Suppressor macrophage treated with lipopolysaccharide for 1 hour (primary cell): ENCODE measurements around the gene MMGT1.
A peak's percentile ranks its signal among the peaks of the same experiment; 100 is the strongest.

Experiments
- DNase-seq, 3 donors: peaks; one replicate each; pipeline ENCODE4 v3.0.0-alpha.2; 2020 to 2022

MMGT1 gene

GRCh38 chrX:135973548-135974278, at the start of gene MMGT1:
Gene MMGT1, minus strand, starts transcription at chrX:135973988. Its CDS starts 313 bp downstream, at chrX:135973675.
- peak; percentile 83 to 92 (median 84) for DNase-seq

- peak in 1 of 3 donors; percentile 3 for DNase-seq
Observed at GRCh38 chrX:136021903-136022302, 48.1 kb upstream of the MMGT1 start.

- DNase-seq: no peak
Observed at GRCh38 chrX:136021160-136021559, 47.4 kb upstream of the MMGT1 start.

- DNase-seq: no peak
Observed at GRCh38 chrX:136019226-136019625, 45.4 kb upstream of the MMGT1 start.

GRCh38 chrX:136016881-136017280, 43.1 kb upstream of the MMGT1 start:
- DNase-seq: no peak

- no peak for DNase-seq
Observed at GRCh38 chrX:136015016-136015415, 41.2 kb upstream of the MMGT1 start.

GRCh38 chrX:135988245-135988644, 14.5 kb upstream of the MMGT1 start:
- no peak for DNase-seq

GRCh38 chrX:135985973-135986310, 12.2 kb upstream of the MMGT1 start:
- no peak for DNase-seq

GRCh38 chrX:135985157-135985972, 11.6 kb upstream of the MMGT1 start, which contains the start of gene SLC9A6:
Gene SLC9A6, plus strand, starts transcription at chrX:135985435. Its CDS starts 224 bp downstream, at chrX:135985659.
- DNase-seq: peak; percentile 46 to 83 (median 62)

GRCh38 chrX:135984791-135985156, 11.0 kb upstream of the MMGT1 start:
- DNase-seq: no peak

- DNase-seq: no peak
Observed at GRCh38 chrX:135984256-135984655, 10.5 kb upstream of the MMGT1 start.

- peak; percentile 77 to 83 (median 81) for DNase-seq
Observed at GRCh38 chrX:135982860-135983259, 9.1 kb upstream of the MMGT1 start.

- DNase-seq: no peak
Observed at GRCh38 chrX:135981668-135982067, 7.9 kb upstream of the MMGT1 start.

GRCh38 chrX:135981010-135981409, 7.2 kb upstream of the MMGT1 start:
- no peak for DNase-seq

- DNase-seq: no peak
Observed at GRCh38 chrX:135977611-135978010, 3.8 kb upstream of the MMGT1 start.

- DNase-seq: no peak
Observed at GRCh38 chrX:135975421-135975820, 1.6 kb upstream of the MMGT1 start.

GRCh38 chrX:135974279-135974856, 580 bp upstream of the MMGT1 start:
- peak in 2 of 3 donors; percentile 73 to 88 for DNase-seq

- DNase-seq: peak; percentile 19 to 30 (median 29)
Observed at GRCh38 chrX:135973025-135973547, 702 bp downstream of the MMGT1 start.

GRCh38 chrX:135951291-135951690, 22.5 kb downstream of the MMGT1 start:
- DNase-seq: no peak

GRCh38 chrX:135944486-135944885, 29.3 kb downstream of the MMGT1 start:
- peak in 2 of 3 donors; percentile 6 to 18 for DNase-seq

- peak; percentile 38 to 66 (median 53) for DNase-seq
Observed at GRCh38 chrX:135931644-135932487, 41.9 kb downstream of the MMGT1 start.

GRCh38 chrX:135927897-135928296, 45.9 kb downstream of the MMGT1 start:
- no peak for DNase-seq
